ENCODE results near the gene PARD3. TPM values are rescaled to one million over a fixed set of nuclear protein-coding genes. Genes with fewer than 3 reads are reported as not detected.

Gene PARD3
- total and polyA plus RNA-seq, 4 experiments from 2014 or later = 0.13 to 0.25 TPM; not detected in 2

DNA sequence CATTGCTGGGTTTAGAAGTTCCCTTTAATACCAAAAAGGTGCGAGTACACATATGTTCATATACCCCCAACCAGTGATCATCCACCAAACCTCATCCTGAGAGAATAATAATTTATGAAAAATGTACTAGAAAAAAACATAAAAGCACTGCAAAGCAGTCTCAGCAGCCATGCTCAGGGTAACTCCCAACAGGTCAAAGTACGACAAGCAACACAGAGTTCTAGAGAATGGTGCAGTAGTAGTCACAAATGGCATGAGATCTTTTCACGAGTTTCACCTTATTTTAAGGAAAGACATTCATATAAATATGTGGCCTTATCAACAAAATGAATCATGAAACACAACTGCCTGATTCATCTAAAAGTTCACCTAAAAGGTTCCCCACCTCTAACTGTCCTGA, 338.5 kb downstream of the PARD3 start:
- H3K27me3 ChIP-seq (ENCODE audit: insufficient read depth, low read length) = no peaks in the 10 kb centered on the region
- no peak for DNase-seq
- no peaks in the 10 kb centered on the region for H3K27me3 Mint-ChIP-seq
- ChIA-PET CTCF (ENCODE audit: partially characterized antibody) (no interaction called here), POLR2A (ENCODE audit: partially characterized antibody) (no interaction called here)
- H3K4me3 Mint-ChIP-seq = no peak overlapping the region
- H3K4me1 ChIP-seq (ENCODE audit: insufficient read depth, low read length) = no peaks in the 10 kb centered on the region
- H3K9me3 Mint-ChIP-seq = peaks cover 0 to 2% (median 0%) of the 10 kb centered on the region in 8 donors
- no peaks in the 10 kb centered on the region for H3K4me1 Mint-ChIP-seq
- no peaks in the 10 kb centered on the region for H3K36me3 ChIP-seq (ENCODE audit: insufficient read depth, low read length)
- no peaks in the 10 kb centered on the region for H3K36me3 Mint-ChIP-seq
- intact Hi-C loops (cut with micrococcal nuclease) = no loop called here
- no peak overlapping the region for H3K4me3 ChIP-seq (ENCODE audit: low read length in 2 of 2)
- no peak overlapping the region for H3K27ac ChIP-seq (ENCODE audit: low read depth, low read length)
- no peaks in the 10 kb centered on the region for H3K9me3 ChIP-seq (ENCODE audit: control insufficient read depth in 1 of 2, low read length in 2 of 2)
- no peak overlapping the region for H3K27ac Mint-ChIP-seq

DNA sequence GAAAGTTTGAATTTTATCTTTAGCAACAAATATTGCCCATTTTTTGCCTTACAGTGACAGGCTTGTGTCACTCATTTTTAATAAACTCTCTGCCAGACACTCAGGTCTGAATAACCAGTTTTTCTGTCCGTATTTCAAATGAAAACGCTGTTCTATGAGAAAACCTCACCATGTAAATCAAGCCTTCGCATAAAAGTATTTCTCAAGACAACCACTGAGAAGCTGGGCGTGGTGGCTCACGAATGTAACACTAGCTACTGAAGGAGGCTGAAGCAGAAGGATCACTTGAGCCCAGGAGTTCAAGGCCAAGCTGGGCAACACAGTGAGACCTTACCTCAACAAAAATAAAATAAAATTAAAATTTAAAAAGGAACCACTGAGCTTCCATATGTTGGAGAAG, 339.3 kb downstream of the PARD3 start:
- H3K36me3 ChIP-seq (ENCODE audit: insufficient read depth, low read length) = no peaks in the 10 kb centered on the region
- Mint-ChIP-seq H3K27ac (no peak overlapping the region), H3K27me3 (no peaks in the 10 kb centered on the region), H3K9me3 (no peaks in the 10 kb centered on the region), H3K4me1 (no peaks in the 10 kb centered on the region), H3K4me3 (no peak overlapping the region), H3K36me3 (no peaks in the 10 kb centered on the region)
- DNase-seq = no peak
- no peaks in the 10 kb centered on the region for H3K9me3 ChIP-seq (ENCODE audit: control insufficient read depth in 1 of 2, low read length in 2 of 2)
- H3K27ac ChIP-seq (ENCODE audit: low read depth, low read length) = no peak overlapping the region
- intact Hi-C loops (cut with micrococcal nuclease) = no loop called here
- ChIA-PET POLR2A (ENCODE audit: partially characterized antibody) (no interaction called here), CTCF (ENCODE audit: partially characterized antibody) (no interaction called here)
- H3K27me3 ChIP-seq (ENCODE audit: insufficient read depth, low read length) = no peaks in the 10 kb centered on the region
- no peaks in the 10 kb centered on the region for H3K4me1 ChIP-seq (ENCODE audit: insufficient read depth, low read length)
- no peak overlapping the region for H3K4me3 ChIP-seq (ENCODE audit: low read length in 2 of 2)

DNA sequence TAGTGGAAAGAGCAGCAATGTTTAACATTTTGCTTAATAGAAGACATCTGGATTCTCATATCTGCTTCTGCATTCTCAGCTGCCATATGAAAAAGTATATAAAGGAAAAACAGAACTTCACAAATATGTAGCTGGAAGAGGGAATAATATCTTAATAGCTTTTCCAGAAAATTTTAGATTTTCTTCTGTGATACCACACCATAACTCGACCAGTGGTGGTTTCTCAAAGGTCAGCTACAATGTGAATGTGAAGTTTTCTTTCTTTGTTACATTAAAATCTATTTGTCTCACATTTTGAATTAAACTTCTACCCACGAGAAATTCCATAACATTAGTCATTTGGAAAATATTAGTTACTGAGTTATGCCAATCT, 339.8 kb downstream of the PARD3 start:
- Histone ChIP-seq H3K27me3 (ENCODE audit: insufficient read depth, low read length) (no peaks in the 10 kb centered on the region), H3K4me1 (ENCODE audit: insufficient read depth, low read length) (no peaks in the 10 kb centered on the region), H3K4me3 (ENCODE audit: low read length in 2 of 2) (no peak overlapping the region), H3K27ac (ENCODE audit: low read depth, low read length) (no peak overlapping the region), H3K36me3 (ENCODE audit: insufficient read depth, low read length) (no peaks in the 10 kb centered on the region), H3K9me3 (ENCODE audit: control insufficient read depth in 1 of 2, low read length in 2 of 2) (no peaks in the 10 kb centered on the region)
- H3K27me3 Mint-ChIP-seq = no peaks in the 10 kb centered on the region
- no peak overlapping the region for H3K27ac Mint-ChIP-seq
- H3K9me3 Mint-ChIP-seq = no peaks in the 10 kb centered on the region
- ChIA-PET CTCF (ENCODE audit: partially characterized antibody) (no interaction called here), POLR2A (ENCODE audit: partially characterized antibody) (no interaction called here)
- H3K36me3 Mint-ChIP-seq = no peaks in the 10 kb centered on the region
- no peak overlapping the region for H3K4me3 Mint-ChIP-seq
- no peak for DNase-seq
- no peaks in the 10 kb centered on the region for H3K4me1 Mint-ChIP-seq
- intact Hi-C loops (cut with micrococcal nuclease) = no loop called here

DNA sequence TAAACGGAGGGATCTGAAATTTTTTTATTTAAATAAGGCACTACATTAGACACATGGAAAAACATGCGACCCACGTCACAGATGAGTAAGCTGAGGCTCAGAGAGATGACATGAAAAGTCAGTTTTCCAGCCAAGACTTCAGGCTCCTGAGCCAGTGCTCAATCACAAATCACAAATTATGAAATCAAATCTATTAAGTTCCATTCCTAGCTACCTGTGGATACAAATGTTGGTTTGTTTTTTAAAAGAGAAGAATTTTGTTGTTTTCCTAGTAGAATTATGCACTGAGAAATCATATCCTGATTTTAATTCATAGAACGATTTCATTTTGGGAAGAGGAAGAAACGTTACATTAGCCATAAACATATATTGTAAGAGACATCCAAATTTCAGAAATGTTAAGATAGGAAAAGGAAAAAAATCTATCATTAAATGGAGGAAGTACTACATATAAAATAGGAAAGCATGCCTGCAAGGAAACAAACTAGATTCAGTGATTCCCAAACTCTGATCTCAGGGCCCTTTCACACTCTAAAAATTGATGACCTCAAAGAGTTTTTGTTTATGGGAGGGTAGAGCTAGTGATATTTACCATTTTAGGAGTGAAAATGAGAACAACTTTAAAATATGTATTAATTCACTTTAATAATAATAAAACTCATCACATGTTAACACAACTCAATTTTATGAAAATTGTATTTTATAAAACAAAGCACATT, 340.4 kb downstream of the PARD3 start:
- intact Hi-C loops (cut with micrococcal nuclease) = no loop called here
- Histone ChIP-seq H3K27ac (ENCODE audit: low read depth, low read length) (no peak overlapping the region), H3K4me1 (ENCODE audit: insufficient read depth, low read length) (no peaks in the 10 kb centered on the region), H3K36me3 (ENCODE audit: insufficient read depth, low read length) (no peaks in the 10 kb centered on the region), H3K4me3 (ENCODE audit: low read length in 2 of 2) (no peak overlapping the region), H3K9me3 (ENCODE audit: control insufficient read depth in 1 of 2, low read length in 2 of 2) (no peaks in the 10 kb centered on the region), H3K27me3 (ENCODE audit: insufficient read depth, low read length) (no peaks in the 10 kb centered on the region)
- Mint-ChIP-seq H3K36me3 (no peaks in the 10 kb centered on the region), H3K27ac (no peak overlapping the region), H3K4me3 (no peak overlapping the region), H3K27me3 (no peaks in the 10 kb centered on the region), H3K4me1 (no peaks in the 10 kb centered on the region), H3K9me3 (no peaks in the 10 kb centered on the region)
- CTCF ChIA-PET (ENCODE audit: partially characterized antibody) = no interaction called here
- DNase-seq = no peak
- POLR2A ChIA-PET (ENCODE audit: partially characterized antibody) = no interaction called here

DNA sequence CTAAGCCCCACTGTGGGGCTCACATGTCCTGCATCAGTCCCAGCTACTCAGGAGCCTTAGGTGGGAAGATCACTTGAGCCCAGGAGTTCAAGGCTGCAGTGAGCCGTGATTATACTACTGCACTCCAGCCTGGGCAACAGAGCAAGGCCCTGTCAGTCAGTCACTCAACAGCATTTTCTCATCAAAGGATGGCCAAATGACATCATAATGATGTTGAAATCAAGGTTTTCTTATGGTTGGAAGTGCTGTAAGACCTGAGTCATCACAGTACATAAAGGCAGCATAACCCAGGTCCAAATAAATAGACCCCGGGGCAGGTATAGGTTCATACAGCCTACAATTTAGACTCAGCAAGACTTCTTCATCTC, 341.1 kb downstream of the PARD3 start:
- H3K4me3 Mint-ChIP-seq = no peak overlapping the region
- DNase-seq = no peak
- intact Hi-C loops (cut with micrococcal nuclease) = no loop called here
- Histone ChIP-seq H3K27ac (ENCODE audit: low read depth, low read length) (no peak overlapping the region), H3K9me3 (ENCODE audit: control insufficient read depth in 1 of 2, low read length in 2 of 2) (no peaks in the 10 kb centered on the region), H3K36me3 (ENCODE audit: insufficient read depth, low read length) (no peaks in the 10 kb centered on the region), H3K4me3 (ENCODE audit: low read length in 2 of 2) (no peak overlapping the region), H3K4me1 (ENCODE audit: insufficient read depth, low read length) (no peaks in the 10 kb centered on the region), H3K27me3 (ENCODE audit: insufficient read depth, low read length) (no peaks in the 10 kb centered on the region)
- no peaks in the 10 kb centered on the region for H3K9me3 Mint-ChIP-seq
- no peak overlapping the region for H3K27ac Mint-ChIP-seq
- H3K4me1 Mint-ChIP-seq = no peaks in the 10 kb centered on the region
- ChIA-PET CTCF (ENCODE audit: partially characterized antibody) (no interaction called here), POLR2A (ENCODE audit: partially characterized antibody) (no interaction called here)
- H3K36me3 Mint-ChIP-seq = no peaks in the 10 kb centered on the region
- no peaks in the 10 kb centered on the region for H3K27me3 Mint-ChIP-seq

DNA sequence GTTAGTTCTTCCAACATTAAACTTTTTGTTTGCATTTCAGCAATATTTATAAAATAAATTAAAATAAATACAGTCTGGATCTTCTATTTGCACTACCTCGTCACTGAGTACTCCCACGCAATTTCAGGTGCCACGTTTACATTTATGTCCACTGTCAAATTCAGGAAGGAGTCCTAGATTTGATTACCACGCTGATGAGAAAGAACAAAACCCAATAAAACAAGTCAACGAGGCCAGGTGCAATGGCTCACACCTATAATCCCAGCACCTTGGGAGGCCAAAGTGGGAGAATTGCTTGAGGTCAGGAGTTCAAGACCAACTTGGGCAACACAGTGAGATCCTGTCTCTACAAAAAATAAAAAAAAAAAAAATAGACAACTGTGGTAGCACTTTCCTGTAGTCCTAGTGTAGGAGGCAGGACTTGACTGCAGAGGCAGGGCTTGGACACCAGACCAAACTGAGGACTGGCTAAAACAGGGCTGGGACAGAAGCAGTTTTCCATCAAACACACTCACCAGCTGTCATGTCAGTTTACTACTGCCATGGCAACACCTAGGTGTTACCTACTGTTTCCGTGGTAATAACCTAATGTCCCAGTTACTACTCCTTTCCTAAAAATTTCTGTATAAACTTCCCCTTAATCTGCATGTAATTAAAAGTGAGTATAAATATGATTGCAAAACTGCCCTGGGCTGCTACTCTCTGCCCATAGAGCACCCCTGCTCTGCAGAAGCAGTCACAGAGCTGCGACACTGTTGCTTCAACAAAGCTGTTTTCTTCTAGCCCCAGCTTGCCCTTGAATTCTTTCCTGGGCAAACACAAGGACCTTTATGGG, 341.7 kb downstream of the PARD3 start:
- Histone ChIP-seq H3K4me1 (ENCODE audit: insufficient read depth, low read length) (no peaks in the 10 kb centered on the region), H3K4me3 (ENCODE audit: low read length in 2 of 2) (no peak overlapping the region), H3K36me3 (ENCODE audit: insufficient read depth, low read length) (no peaks in the 10 kb centered on the region), H3K27me3 (ENCODE audit: insufficient read depth, low read length) (no peaks in the 10 kb centered on the region), H3K9me3 (ENCODE audit: control insufficient read depth in 1 of 2, low read length in 2 of 2) (no peaks in the 10 kb centered on the region), H3K27ac (ENCODE audit: low read depth, low read length) (no peak overlapping the region)
- no peaks in the 10 kb centered on the region for H3K9me3 Mint-ChIP-seq
- no peaks in the 10 kb centered on the region for H3K4me1 Mint-ChIP-seq
- H3K27me3 Mint-ChIP-seq = peaks cover 0 to 2% of the 10 kb centered on the region in 2 donors
- intact Hi-C loops (cut with micrococcal nuclease) = no loop called here
- DNase-seq = no peak
- H3K27ac Mint-ChIP-seq = no peak overlapping the region
- POLR2A ChIA-PET (ENCODE audit: partially characterized antibody) = no interaction called here
- CTCF ChIA-PET (ENCODE audit: partially characterized antibody) = no interaction called here
- no peaks in the 10 kb centered on the region for H3K36me3 Mint-ChIP-seq
- no peak overlapping the region for H3K4me3 Mint-ChIP-seq

DNA sequence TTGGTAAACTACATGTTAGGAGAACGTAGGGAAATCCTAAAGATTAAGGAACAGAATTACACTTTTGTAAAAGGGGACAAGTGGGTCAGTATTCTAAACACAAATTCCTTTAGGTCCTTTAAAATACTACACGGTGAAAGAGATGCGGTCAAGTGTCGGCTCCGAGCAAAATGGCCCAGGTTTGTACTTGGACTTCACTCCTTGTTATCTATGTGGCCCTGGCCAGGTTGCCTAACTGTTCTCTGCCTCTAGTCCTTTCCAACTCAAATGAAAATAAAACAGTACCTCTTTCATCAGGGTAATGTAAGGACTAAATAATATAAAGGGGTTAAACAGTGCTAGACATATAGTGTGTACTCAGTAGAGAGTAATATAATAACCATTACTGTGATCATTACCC, 344.8 kb downstream of the PARD3 start:
- DNase-seq = no peak
- no peaks in the 10 kb centered on the region for H3K4me1 ChIP-seq (ENCODE audit: insufficient read depth, low read length)
- H3K27ac ChIP-seq (ENCODE audit: low read depth, low read length) = no peak overlapping the region
- peaks cover 0 to 2% of the 10 kb centered on the region in 2 donors for H3K27me3 Mint-ChIP-seq
- no peaks in the 10 kb centered on the region for H3K4me1 Mint-ChIP-seq
- no peaks in the 10 kb centered on the region for H3K36me3 ChIP-seq (ENCODE audit: insufficient read depth, low read length)
- H3K4me3 ChIP-seq (ENCODE audit: low read length in 2 of 2) = no peak overlapping the region
- no peaks in the 10 kb centered on the region for H3K9me3 Mint-ChIP-seq
- no peaks in the 10 kb centered on the region for H3K27me3 ChIP-seq (ENCODE audit: insufficient read depth, low read length)
- H3K9me3 ChIP-seq (ENCODE audit: control insufficient read depth in 1 of 2, low read length in 2 of 2) = no peaks in the 10 kb centered on the region
- ChIA-PET CTCF (ENCODE audit: partially characterized antibody) (no interaction called here), POLR2A (ENCODE audit: partially characterized antibody) (no interaction called here)
- H3K36me3 Mint-ChIP-seq = no peaks in the 10 kb centered on the region
- intact Hi-C loops (cut with micrococcal nuclease) = no loop called here
- no peak overlapping the region for H3K4me3 Mint-ChIP-seq
- H3K27ac Mint-ChIP-seq = no peak overlapping the region

Measured in CD4-positive, alpha-beta memory T cell (primary cell).